HUES64 (cell line): ENCODE measurements around the gene SLC10A4. TPM values are rescaled to one million over a fixed set of nuclear protein-coding genes. Genes with fewer than 3 reads are reported as not detected.
"Not testable (repeated sequence)": the region's sequence is repeated elsewhere in the genome, so short reads cannot be mapped to it uniquely, and the experiment has no call there.

ENCODE experiments used
- H3K27ac ChIP-seq: 2 replicates; pipeline ENCODE4 v1.7.0; 2013; ENCODE audit warnings: low read depth, low read length, inconsistent platforms
- H3K27me3 ChIP-seq: 2 replicates; pipeline ENCODE4 v1.6.1; 2013; ENCODE audit warnings: mild to moderate bottlenecking, low read length; ENCODE audit not compliant: insufficient read depth
- H3K36me3 ChIP-seq: 2 replicates; pipeline ENCODE4 v1.6.1; 2013; ENCODE audit warnings: mild to moderate bottlenecking, low read length; ENCODE audit not compliant: insufficient read depth
- H3K4me1 ChIP-seq: 2 replicates; pipeline ENCODE4 v1.6.1; 2013; ENCODE audit warnings: mild to moderate bottlenecking, low read length, moderate library complexity; ENCODE audit not compliant: insufficient read depth
- H3K4me3 ChIP-seq: 2 replicates; pipeline ENCODE4 v1.5.1; 2013; ENCODE audit warnings: mild to moderate bottlenecking, low read length, moderate library complexity
- H3K9ac ChIP-seq: 2 replicates; pipeline ENCODE4 v1.6.1; 2013; ENCODE audit warnings: mild to moderate bottlenecking, low read depth, low read length
- H3K9me3 ChIP-seq: 2 replicates; pipeline ENCODE4 v1.6.1; 2013; ENCODE audit warnings: low read depth, low read length; ENCODE audit not compliant: insufficient read depth
- WGBS: fragments of 150-250, 120-280 bp; methylation state at CpG from one replicate; pipeline ENCODE4 v1.1.7; 2013; ENCODE audit warnings: missing lambda C conversion rate; 5-methylcytosine and 5-hydroxymethylcytosine counted together
- polyA plus RNA-seq, 2 experiments: library from polyadenylated mRNA; stranded (reverse); fragments of 50-300 nt; gene quantifications; one replicate each; pipeline ENCODE4 v1.2.3, GENCODE V29; 2013

Gene SLC10A4, protein sequence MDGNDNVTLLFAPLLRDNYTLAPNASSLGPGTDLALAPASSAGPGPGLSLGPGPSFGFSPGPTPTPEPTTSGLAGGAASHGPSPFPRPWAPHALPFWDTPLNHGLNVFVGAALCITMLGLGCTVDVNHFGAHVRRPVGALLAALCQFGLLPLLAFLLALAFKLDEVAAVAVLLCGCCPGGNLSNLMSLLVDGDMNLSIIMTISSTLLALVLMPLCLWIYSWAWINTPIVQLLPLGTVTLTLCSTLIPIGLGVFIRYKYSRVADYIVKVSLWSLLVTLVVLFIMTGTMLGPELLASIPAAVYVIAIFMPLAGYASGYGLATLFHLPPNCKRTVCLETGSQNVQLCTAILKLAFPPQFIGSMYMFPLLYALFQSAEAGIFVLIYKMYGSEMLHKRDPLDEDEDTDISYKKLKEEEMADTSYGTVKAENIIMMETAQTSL
- 3.5 TPM for polyA plus RNA-seq (2013, experiment 1 of 2)
- polyA plus RNA-seq (2013, experiment 2 of 2), result 3.4 TPM

DNA sequence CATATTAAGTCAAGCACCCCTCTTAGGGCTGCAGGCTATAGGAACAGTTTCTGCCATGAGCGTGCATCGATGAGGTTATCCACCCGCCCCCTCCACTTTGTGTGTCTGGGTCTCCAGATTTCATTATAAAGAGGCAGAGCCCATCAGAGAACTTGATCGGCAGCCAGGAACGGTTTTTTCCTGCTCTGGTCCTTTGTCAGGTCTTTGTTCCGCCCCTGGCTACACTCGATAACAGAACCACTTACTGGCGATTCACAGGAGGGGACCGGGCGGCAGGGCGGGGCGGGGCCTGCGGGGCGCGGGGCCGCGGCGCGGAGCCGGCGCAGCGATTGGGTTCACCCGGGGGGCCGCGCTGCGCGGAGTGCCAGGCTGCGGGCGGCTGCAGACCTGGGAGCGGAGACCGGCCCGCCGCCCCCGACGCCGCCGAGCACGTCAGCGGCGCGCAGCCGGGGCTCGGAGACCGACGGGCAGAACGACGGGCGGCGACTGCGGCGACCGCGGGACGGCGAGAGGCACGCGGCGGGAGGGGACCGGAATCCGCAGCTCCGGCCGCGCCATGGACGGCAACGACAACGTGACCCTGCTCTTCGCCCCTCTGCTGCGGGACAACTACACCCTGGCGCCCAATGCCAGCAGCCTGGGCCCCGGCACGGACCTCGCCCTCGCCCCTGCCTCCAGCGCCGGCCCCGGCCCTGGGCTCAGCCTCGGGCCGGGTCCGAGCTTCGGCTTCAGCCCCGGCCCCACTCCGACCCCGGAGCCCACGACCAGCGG is at the start of gene SLC10A4:
Gene SLC10A4 (plus strand): TSS at position 338 of the 771 bp plus-strand sequence. CDS start 219 bp downstream, at position 557.
- H3K27me3 ChIP-seq, result peaks cover 69% of the 10 kb centered on the region
- H3K27ac ChIP-seq, result no peak within 1 kb of the TSS
- H3K9me3 ChIP-seq, result no peaks in the 10 kb centered on the region
- H3K9ac ChIP-seq, result peak within 1 kb of the TSS; percentile 65
- 2% methylated on average over 85 of the region's 85 CpGs for WGBS
- H3K36me3 ChIP-seq, result no peaks in the 10 kb centered on the region
- H3K4me1 ChIP-seq, result peaks cover 10% of the 10 kb centered on the region
- peak within 1 kb of the TSS; percentile 53 for H3K4me3 ChIP-seq

GRCh38 chr4:48436318-48436717 is 46.8 kb upstream of the SLC10A4 start:
- H3K27ac ChIP-seq, result no peak overlapping the region
- WGBS, result 89% methylated on average over 1 of the region's 1 CpG

DNA sequence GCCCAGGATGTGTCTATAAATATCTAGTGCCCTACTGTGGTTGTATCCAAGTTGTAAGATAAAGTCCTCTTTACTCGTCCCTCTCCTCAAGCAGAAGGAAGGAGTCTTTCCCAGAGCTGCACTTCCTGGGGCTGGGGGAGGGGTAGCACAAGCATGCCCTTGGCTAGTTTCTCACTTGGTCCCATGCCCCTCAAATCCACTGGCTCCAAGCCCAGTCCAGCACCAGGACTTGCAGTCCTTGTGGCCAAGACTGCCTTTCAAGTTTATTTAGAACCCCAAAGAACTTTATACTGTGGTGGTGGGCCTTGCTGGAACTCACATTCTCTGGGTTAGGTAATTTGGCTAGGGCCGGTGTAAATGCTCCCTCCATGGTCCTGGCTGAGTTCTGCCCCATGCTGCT is 43.2 kb upstream of the SLC10A4 start:
- 83% methylated on average over 1 of the region's 2 CpGs for WGBS
- Histone ChIP-seq H3K27ac (no peak overlapping the region), H3K4me1 (no peaks in the 10 kb centered on the region), H3K4me3 (no peak overlapping the region), H3K9ac (no peak overlapping the region), H3K27me3 (no peaks in the 10 kb centered on the region), H3K9me3 (no peaks in the 10 kb centered on the region), H3K36me3 (no peaks in the 10 kb centered on the region)

More at GRCh38 chr4:48436318-48436717, 46.8 kb upstream of the SLC10A4 start:
- H3K4me1 ChIP-seq, result peaks cover 7% of the 10 kb centered on the region
- no peak overlapping the region for H3K4me3 ChIP-seq
- no peak overlapping the region for H3K9ac ChIP-seq
- no peaks in the 10 kb centered on the region for H3K36me3 ChIP-seq
- no peaks in the 10 kb centered on the region for H3K9me3 ChIP-seq
- H3K27me3 ChIP-seq, result no peaks in the 10 kb centered on the region

- not testable (repeated sequence) for H3K9ac ChIP-seq, H3K36me3 ChIP-seq, H3K27ac ChIP-seq, H3K4me3 ChIP-seq, H3K27me3 ChIP-seq, H3K9me3 ChIP-seq, H3K4me1 ChIP-seq
- WGBS, result 77% methylated on average over 5 of the region's 5 CpGs
Measured at GRCh38 chr4:48440914-48441313, 42.2 kb upstream of the SLC10A4 start.

DNA sequence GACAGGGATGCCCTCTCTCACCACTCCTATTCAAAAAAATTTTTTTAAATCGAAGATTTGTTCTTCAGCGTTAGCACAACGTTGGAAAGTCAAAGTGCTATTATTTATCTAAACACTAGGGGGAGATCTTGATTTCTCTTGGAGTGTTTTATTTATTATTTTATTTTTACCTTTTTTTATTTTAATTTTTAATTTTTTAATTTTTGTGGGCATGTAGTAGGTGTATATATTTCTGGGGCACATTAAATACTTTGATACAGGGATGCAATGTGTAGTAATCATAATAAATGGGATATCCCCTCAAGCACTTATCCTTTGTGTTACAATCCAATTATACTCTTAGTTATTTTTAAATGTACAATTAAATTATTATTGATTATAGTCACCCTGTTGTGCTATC is 37.4 kb upstream of the SLC10A4 start:
- no peak overlapping the region for H3K4me3 ChIP-seq
- no peaks in the 10 kb centered on the region for H3K4me1 ChIP-seq
- H3K36me3 ChIP-seq, result no peaks in the 10 kb centered on the region
- 80% methylated on average over 2 of the region's 3 CpGs for WGBS
- no peak overlapping the region for H3K27ac ChIP-seq
- H3K27me3 ChIP-seq, result no peaks in the 10 kb centered on the region
- no peak overlapping the region for H3K9ac ChIP-seq
- no peaks in the 10 kb centered on the region for H3K9me3 ChIP-seq

- Histone ChIP-seq H3K36me3 (no peaks in the 10 kb centered on the region), H3K4me3 (no peak overlapping the region), H3K9ac (no peak overlapping the region), H3K9me3 (no peaks in the 10 kb centered on the region), H3K4me1 (no peaks in the 10 kb centered on the region), H3K27ac (no peak overlapping the region), H3K27me3 (no peaks in the 10 kb centered on the region)
- 96% methylated on average over 1 of the region's 1 CpG for WGBS
Measured at GRCh38 chr4:48446642-48447041, 36.5 kb upstream of the SLC10A4 start.

DNA sequence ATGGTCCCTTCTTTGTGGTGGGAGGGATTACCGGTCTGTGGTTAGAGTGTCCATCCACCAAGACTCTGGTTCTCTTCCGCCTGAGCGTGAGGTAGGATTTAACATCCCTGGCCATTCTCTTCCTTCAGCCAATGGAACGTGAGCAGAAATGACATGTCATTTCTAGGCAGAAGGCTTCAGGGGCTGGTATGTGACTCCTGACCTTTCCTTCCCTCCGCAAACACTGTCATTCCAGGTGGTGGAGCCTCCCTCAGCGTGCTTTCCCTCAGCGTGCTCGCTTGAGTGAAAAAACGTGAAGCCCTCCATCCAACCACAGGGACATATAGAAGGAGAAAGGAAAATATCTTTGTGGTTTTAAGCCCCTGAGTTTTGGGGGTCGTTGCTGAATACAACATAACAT is 34.0 kb upstream of the SLC10A4 start:
- Histone ChIP-seq H3K9me3 (no peaks in the 10 kb centered on the region), H3K27ac (no peak overlapping the region), H3K4me1 (no peaks in the 10 kb centered on the region), H3K36me3 (no peaks in the 10 kb centered on the region), H3K4me3 (no peak overlapping the region), H3K27me3 (no peaks in the 10 kb centered on the region), H3K9ac (no peak overlapping the region)
- WGBS, result 94% methylated on average over 10 of the region's 10 CpGs

- H3K9me3 ChIP-seq, result no peaks in the 10 kb centered on the region
- WGBS, result 92% methylated on average over 3 of the region's 3 CpGs
- H3K36me3 ChIP-seq, result no peaks in the 10 kb centered on the region
- no peak overlapping the region for H3K4me3 ChIP-seq
- no peak overlapping the region for H3K9ac ChIP-seq
- no peaks in the 10 kb centered on the region for H3K4me1 ChIP-seq
- H3K27ac ChIP-seq, result no peak overlapping the region
- no peaks in the 10 kb centered on the region for H3K27me3 ChIP-seq
Measured at GRCh38 chr4:48450740-48451139, 32.4 kb upstream of the SLC10A4 start.

GRCh38 chr4:48451656-48452055 is 31.5 kb upstream of the SLC10A4 start:
- H3K4me1 ChIP-seq, H3K27me3 ChIP-seq, H3K27ac ChIP-seq, H3K9ac ChIP-seq, H3K36me3 ChIP-seq, H3K4me3 ChIP-seq, H3K9me3 ChIP-seq: not testable (repeated sequence)
- 85% methylated on average over 3 of the region's 3 CpGs for WGBS

DNA sequence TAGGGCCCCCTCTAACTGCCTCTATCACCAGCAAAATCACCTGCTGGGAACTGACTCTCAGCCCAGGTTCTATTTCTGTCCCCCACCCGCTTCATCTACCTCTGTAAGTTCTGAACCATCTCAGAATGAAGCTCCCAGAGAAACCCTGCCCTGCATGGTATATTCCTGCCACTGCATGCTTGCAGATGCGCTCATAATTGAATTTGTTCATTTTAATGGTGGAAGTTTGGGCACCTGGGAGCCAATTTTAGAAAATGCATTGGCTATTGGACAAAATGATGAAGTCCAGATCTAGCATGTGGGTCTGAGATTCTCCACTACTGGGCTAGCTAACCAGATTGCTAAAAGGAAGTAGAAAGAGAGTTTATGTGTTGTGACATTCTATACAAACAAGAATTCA is 28.6 kb upstream of the SLC10A4 start:
- whole genome bisulfite sequencing, result 91% methylated on average over 2 of the region's 2 CpGs

GRCh38 chr4:48461000-48461399 is 22.1 kb upstream of the SLC10A4 start:
- Histone ChIP-seq H3K36me3 (no peaks in the 10 kb centered on the region), H3K9ac (no peak overlapping the region), H3K27me3 (no peaks in the 10 kb centered on the region), H3K4me3 (no peak overlapping the region), H3K9me3 (no peaks in the 10 kb centered on the region), H3K27ac (0 out of 2 replicates have a peak overlapping the region, but pooled peaks have one; percentile 13), H3K4me1 (no peaks in the 10 kb centered on the region)

More for the DNA sequence above, 28.6 kb upstream of the SLC10A4 start:
- Histone ChIP-seq H3K9me3 (no peaks in the 10 kb centered on the region), H3K4me3 (no peak overlapping the region), H3K9ac (no peak overlapping the region), H3K4me1 (no peaks in the 10 kb centered on the region), H3K36me3 (no peaks in the 10 kb centered on the region), H3K27ac (no peak overlapping the region), H3K27me3 (no peaks in the 10 kb centered on the region)
